Lower leg skin (tissue), 4 donors: ENCODE results near the gene S100A14. TPM values are rescaled to one million over a fixed set of nuclear protein-coding genes. Genes with fewer than 3 reads are reported as not detected.

Source experiments
- DNase-seq, 2 donors: peaks; one replicate each; pipeline ENCODE4 v3.0.0-alpha.2; 2019; ENCODE audit warnings: low spot score in 2 of 2
- H3K4me3 ChIP-seq: fragments of 200-600 bp; sonication (generic); 2 replicates; pipeline ENCODE4 v1.5.1; 2017; ENCODE audit warnings: mild to moderate bottlenecking, low read depth; ENCODE audit not compliant: poor library complexity, severe bottlenecking
- POLR2A ChIP-seq, 2 donors: fragments of 450-650 bp; IDR thresholded peaks; one replicate each; pipeline ENCODE4 v1.6.1; 2016 to 2017; ENCODE audit warnings: antibody characterized with exemption in 2 of 2, mild to moderate bottlenecking in 1 of 2, moderate library complexity in 1 of 2
- WGBS, 2 donors: methylation state at CpG; one replicate each; pipeline ENCODE4 v1.1.5; 2018; 5-methylcytosine and 5-hydroxymethylcytosine counted together
- intact Hi-C: fragments of 100-400 bp; cut with DNase I; formaldehyde crosslinking; loops from one replicate; pipeline ENCODE4 v1.15.0; 2023; ENCODE audit warnings: low total_unique reads
- total RNA-seq, 4 donors: library from RNA; depleted of rRNA; stranded (reverse); fragments of >200 nt; gene quantifications; one replicate each; pipeline ENCODE4 v1.1.0, GENCODE V29; 2016
- TF ChIP-seq, protein P1 (sequence below), 3 donors: fragments of 450-650 bp; IDR thresholded peaks; one replicate each; pipeline ENCODE4 v1.5.1; 2016; ENCODE audit warnings: antibody characterized with exemption in 3 of 3, mild to moderate bottlenecking in 3 of 3, moderate library complexity in 2 of 3

The S100A14 gene
- total RNA-seq, 4 donors from 2014 or later, result 416 to 668 (median 495) TPM

DNA sequence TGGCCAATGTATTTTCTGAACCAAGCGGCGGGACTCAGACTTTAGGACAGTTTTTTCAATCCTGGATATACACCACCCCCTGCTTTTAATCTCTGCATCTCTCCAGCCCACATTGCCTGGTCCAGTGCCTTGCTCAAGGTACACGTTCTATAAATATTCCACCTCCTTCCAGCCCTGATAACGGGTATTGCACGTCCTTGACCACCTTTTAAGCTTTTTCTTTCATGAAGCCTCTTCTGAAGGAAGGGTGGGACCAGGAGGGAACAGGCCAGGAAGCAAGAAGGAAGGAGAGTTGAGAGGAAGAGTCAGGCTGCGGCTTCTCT, 6.6 kb downstream of the S100A14 start:
- intact Hi-C loops, result no loop called here
- WGBS, 2 donors, result 38 to 53% methylated on average over 6 of the region's 6 CpGs
- no peak for DNase-seq
- no peak overlapping the region for H3K4me3 ChIP-seq
- TF ChIP-seq, protein P1, sequence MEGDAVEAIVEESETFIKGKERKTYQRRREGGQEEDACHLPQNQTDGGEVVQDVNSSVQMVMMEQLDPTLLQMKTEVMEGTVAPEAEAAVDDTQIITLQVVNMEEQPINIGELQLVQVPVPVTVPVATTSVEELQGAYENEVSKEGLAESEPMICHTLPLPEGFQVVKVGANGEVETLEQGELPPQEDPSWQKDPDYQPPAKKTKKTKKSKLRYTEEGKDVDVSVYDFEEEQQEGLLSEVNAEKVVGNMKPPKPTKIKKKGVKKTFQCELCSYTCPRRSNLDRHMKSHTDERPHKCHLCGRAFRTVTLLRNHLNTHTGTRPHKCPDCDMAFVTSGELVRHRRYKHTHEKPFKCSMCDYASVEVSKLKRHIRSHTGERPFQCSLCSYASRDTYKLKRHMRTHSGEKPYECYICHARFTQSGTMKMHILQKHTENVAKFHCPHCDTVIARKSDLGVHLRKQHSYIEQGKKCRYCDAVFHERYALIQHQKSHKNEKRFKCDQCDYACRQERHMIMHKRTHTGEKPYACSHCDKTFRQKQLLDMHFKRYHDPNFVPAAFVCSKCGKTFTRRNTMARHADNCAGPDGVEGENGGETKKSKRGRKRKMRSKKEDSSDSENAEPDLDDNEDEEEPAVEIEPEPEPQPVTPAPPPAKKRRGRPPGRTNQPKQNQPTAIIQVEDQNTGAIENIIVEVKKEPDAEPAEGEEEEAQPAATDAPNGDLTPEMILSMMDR (IDR thresholded peaks at IDR 0.05), result no peak
- TF ChIP-seq POLR2A (IDR thresholded peaks at IDR 0.05), result no peak

DNA sequence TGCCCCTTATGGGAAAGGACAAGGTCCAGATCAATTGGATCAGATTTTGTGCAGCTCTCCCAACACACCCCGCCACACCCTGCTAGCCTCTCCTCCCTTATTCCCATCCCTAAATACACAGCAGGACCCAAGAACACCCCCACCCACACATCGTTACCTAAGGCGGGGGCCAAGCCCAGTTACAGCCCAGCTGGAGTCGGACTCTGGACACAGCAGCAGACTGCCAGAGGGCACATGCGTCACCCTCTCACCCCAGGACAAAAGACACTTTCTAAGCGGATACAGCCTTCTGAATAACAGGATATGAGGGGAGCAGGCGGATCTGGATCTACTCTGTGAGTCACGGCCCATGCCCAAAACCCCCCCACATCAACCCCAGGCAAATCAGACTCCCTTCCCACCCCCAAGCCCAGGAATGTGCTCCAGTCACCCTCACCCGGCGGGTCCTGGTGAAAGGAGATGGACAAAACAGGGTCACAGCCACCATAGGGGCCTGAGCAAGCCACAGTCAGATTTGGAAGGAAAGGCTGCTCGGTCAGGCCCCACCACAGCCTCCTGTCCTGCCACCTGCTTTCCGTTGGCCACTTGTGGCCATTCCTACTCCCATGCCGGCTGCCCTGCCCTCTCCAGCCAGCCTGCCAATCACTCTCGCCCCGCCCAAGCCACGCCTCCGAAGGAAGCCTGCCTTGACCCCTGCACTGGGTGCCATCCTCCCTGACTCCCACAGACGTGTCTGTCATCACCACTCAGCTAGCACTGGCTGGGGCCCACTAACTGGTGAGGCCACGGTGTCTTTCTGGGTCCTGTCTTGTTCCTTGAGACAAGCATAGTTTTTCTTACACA, 7.2 kb downstream of the S100A14 start:
- TF ChIP-seq, protein P1 (IDR thresholded peaks at IDR 0.05), result no peak
- TF ChIP-seq POLR2A (IDR thresholded peaks at IDR 0.05), result no peak
- WGBS, 2 donors, result 27 to 39% methylated on average over 19 of the region's 19 CpGs
- no peak overlapping the region for H3K4me3 ChIP-seq
- intact Hi-C loops, result no loop called here
- DNase-seq, result peak in 1 of 2 donors; percentile 92

DNA sequence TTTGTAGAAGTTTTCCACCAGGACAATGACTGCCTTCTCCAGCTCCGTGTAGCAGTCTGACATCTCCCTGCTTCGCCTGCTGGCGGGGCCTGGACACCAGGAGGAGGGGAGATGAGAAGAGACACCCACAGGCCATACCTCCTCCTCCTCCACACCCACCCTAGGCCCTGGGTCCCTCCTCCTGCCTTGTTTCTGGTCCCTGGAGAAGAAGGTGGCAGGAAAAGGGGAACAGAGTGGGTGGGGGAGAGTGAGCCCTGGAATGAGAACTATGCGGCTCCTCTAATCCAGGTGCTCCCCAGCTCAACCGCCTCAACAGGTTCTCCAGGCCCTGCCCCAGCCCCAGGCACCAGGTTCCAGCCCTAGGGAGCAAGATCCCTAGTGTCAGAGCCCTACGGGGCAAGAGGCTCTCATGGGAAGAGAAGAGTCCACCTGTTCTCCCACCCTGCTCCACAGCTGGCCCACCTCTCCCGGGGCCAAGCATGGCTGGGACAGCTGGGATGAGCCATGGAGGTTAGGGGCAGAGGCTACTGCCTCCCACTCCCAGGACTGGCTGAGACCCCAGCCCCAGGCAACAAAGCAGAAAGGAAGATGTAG, 7.9 kb downstream of the S100A14 start:
- DNase-seq, result no peak
- intact Hi-C loops, result no loop called here
- no peak overlapping the region for H3K4me3 ChIP-seq
- 37 to 39% methylated on average over 6 to 7 of the region's 7 CpGs for WGBS, 2 donors
- TF ChIP-seq, protein P1 (IDR thresholded peaks at IDR 0.05), result no peak
- TF ChIP-seq POLR2A (IDR thresholded peaks at IDR 0.05), result no peak

DNA sequence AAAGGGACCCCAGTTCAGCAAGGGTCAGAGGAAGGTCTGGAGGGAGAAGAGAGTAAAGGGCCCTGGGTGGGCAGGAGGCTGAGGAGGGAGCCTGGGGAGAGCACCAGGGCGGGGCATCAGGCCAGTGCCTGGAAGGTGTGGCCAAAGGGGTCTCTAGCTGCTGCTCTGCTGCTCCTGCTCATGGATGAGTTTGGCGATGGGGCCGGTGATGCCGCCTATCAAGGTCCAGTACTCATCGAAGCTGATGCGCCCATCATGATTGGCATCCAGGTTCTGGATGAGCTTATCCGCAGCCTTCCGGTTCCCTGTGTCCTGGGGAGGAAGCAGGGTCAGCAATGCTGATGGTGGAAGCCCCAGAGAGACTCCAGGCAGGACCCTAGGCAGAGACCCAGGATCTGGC, 8.7 kb downstream of the S100A14 start:
- intact Hi-C loops, result no loop called here
- TF ChIP-seq, protein P1 (IDR thresholded peaks at IDR 0.05), result no peak
- no peak for TF ChIP-seq POLR2A (IDR thresholded peaks at IDR 0.05)
- no peak for DNase-seq
- no peak overlapping the region for H3K4me3 ChIP-seq
- WGBS, 2 donors, result 80 to 92% methylated on average over 8 of the region's 8 CpGs

DNA sequence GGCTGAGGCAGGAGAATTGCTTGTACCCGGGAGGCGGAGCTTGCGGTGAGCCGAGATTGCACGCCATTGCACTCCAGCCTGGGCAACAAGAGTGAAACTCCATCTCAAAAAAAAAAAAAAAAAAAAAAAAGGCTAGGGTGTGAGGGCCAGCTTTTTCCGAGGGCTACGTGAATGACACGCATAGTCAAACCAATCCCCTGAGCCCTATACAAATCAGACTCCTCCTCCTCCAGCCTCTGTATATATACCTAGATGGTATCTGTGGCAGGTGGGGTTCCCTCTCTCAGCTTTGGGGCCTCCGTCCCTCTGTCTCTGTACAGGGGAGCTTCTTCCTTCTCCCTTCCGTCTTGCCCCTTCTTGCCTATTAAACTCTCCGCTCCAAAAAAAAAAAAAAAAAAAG, 9.9 kb downstream of the S100A14 start:
- 92 to 94% methylated on average over 11 of the region's 11 CpGs for WGBS, 2 donors
- intact Hi-C loops, result no loop called here
- no peak for TF ChIP-seq POLR2A (IDR thresholded peaks at IDR 0.05)
- no peak for DNase-seq
- no peak overlapping the region for H3K4me3 ChIP-seq

DNA sequence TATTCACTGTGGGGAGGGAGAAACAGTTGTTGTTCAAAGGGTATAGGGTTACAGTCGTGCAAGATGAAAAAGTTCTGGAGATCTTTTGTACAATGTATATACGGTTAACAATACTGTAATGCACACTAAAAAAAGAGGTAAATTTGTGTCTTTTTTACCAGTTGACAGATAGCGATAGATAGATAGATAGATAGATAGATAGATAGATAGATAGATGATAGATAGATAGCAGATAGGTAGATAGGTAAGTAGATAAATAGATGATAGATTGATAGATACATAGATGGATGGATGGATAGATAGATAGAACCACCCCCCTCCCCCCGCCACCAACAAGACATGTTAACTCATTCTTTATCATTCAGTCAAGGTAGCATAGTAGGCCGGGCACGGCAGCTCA, 13.4 kb downstream of the S100A14 start:
- H3K4me3 ChIP-seq, result no peak overlapping the region
- no peak for DNase-seq
- WGBS, 2 donors, result 86 to 94% methylated on average over 6 of the region's 6 CpGs
- TF ChIP-seq POLR2A (IDR thresholded peaks at IDR 0.05), result no peak
- TF ChIP-seq, protein P1 (IDR thresholded peaks at IDR 0.05), result no peak
- intact Hi-C loops, result no loop called here
